Fibroblast of lung (primary cell): ENCODE data around the gene MYH15. TPM values are rescaled to one million over a fixed set of nuclear protein-coding genes. Genes with fewer than 3 reads are reported as not detected.

ENCODE experiments used
- DNase-seq, 2 donors: peaks; one replicate each; pipeline versions ENCODE4 v3.0.0 to v3.0.0-alpha.2; 2010; ENCODE audit warnings: low read depth in 2 of 2
- H2AFZ ChIP-seq: 2 replicates; pipeline ENCODE4 v1.5.1; 2012; ENCODE audit warnings: low read length, control low read depth, inconsistent platforms
- H3K27ac ChIP-seq: 2 replicates; pipeline ENCODE4 v1.5.1; 2011; ENCODE audit warnings: low read length, control low read depth; ENCODE audit not compliant: insufficient read depth
- H3K27me3 ChIP-seq: 2 replicates; pipeline ENCODE4 v1.5.1; 2011; ENCODE audit warnings: mild to moderate bottlenecking, low read length; ENCODE audit not compliant: control insufficient read depth, insufficient read depth
- H3K36me3 ChIP-seq: 2 replicates; pipeline ENCODE4 v1.5.1; 2011; ENCODE audit warnings: low read length; ENCODE audit not compliant: control insufficient read depth, insufficient read depth
- H3K4me1 ChIP-seq: 2 replicates; pipeline ENCODE4 v1.5.1; 2011; ENCODE audit warnings: low read length; ENCODE audit not compliant: control insufficient read depth, insufficient read depth; ENCODE audit errors: extremely low read depth
- H3K4me2 ChIP-seq: 2 replicates; pipeline ENCODE4 v1.5.1; 2011; ENCODE audit warnings: low read length, control low read depth; ENCODE audit not compliant: insufficient read depth; ENCODE audit errors: extremely low read depth
- H3K4me3 ChIP-seq, 4 experiments: fragments of 200-600 bp in 1 of 4; sonication (generic) in 1 of 4; replicated peaks in 1 of 4; 2 replicates each; pipeline ENCODE4 v1.5.1; 2011 to 2016; ENCODE audit warnings: low read length in 4 of 4, low read depth in 3 of 4, mild to moderate bottlenecking in 3 of 4, control low read depth in 2 of 4, inconsistent platforms in 1 of 4, mixed read lengths in 1 of 4; ENCODE audit not compliant: insufficient read depth in 1 of 4; ENCODE audit errors: control extremely low read depth in 1 of 4
- H3K79me2 ChIP-seq: 2 replicates; pipeline ENCODE4 v1.5.1; 2012; ENCODE audit warnings: mild to moderate bottlenecking, low read length, inconsistent platforms; ENCODE audit not compliant: control insufficient read depth, insufficient read depth
- H3K9ac ChIP-seq: 2 replicates; pipeline ENCODE4 v1.5.1; 2011; ENCODE audit warnings: mild to moderate bottlenecking, low read length, control low read depth; ENCODE audit not compliant: insufficient read depth
- H3K9me3 ChIP-seq: 2 replicates; pipeline ENCODE4 v1.5.1; 2012; ENCODE audit warnings: low read depth, low read length; ENCODE audit not compliant: control insufficient read depth, insufficient read depth
- H4K20me1 ChIP-seq: 2 replicates; pipeline ENCODE4 v1.5.1; 2011; ENCODE audit warnings: low read length; ENCODE audit not compliant: control insufficient read depth, insufficient read depth; ENCODE audit errors: extremely low read depth
- CTCF ChIP-seq, 2 donors: IDR thresholded peaks in 1 of 2; conservative IDR thresholded peaks in 1 of 2; 1 replicate in 1 of 2; 2 replicates in 1 of 2; pipeline ENCODE4 v1.5.1; 2011 to 2012; ENCODE audit warnings: low read length in 2 of 2, control low read depth in 1 of 2, inconsistent platforms in 1 of 2, low read depth in 1 of 2, mild to moderate bottlenecking in 1 of 2
- EZH2 ChIP-seq: IDR thresholded peaks from 2 replicates; pipeline ENCODE4 v1.5.1; 2012; ENCODE audit warnings: low read length, control low read depth, mild to moderate bottlenecking; ENCODE audit errors: missing control alignments
- polyA plus RNA-seq, 2 donors: library from polyadenylated mRNA; depleted of rRNA in 1 of 2; stranded (reverse) in 1 of 2; unstranded in 1 of 2; fragments of >200 nt; gene quantifications; 2 replicates each; pipeline ENCODE4 v1.2.1, GENCODE V29; 2011 to 2012; ENCODE audit warnings: missing spikeins in 1 of 2
- total RNA-seq: library from RNA; depleted of rRNA; stranded (reverse); fragments of >200 nt; gene quantifications from 2 replicates; pipeline ENCODE4 v1.2.1, GENCODE V29; 2014

MYH15 gene
- total and polyA plus RNA-seq, 2 donors (not counting 1 experiment from before 2014, with no cell fraction given) = 0.05 to 0.17 TPM

- no peaks in the 10 kb centered on the region for H3K36me3 ChIP-seq
- H3K9ac ChIP-seq = no peak overlapping the region
- H3K9me3 ChIP-seq = no peaks in the 10 kb centered on the region
- H2AFZ ChIP-seq = no peak overlapping the region
- TF ChIP-seq CTCF (conservative IDR thresholded peaks at IDR 0.05 in 1 of 2, IDR thresholded peaks at IDR 0.05 in 1 of 2; ENCODE audit: low read depth in 1 of 2, low read length in 2 of 2) (no peak), EZH2 (no peak)
- H3K4me2 ChIP-seq = no peak overlapping the region
- H3K4me1 ChIP-seq = no peaks in the 10 kb centered on the region
- H3K27me3 ChIP-seq = no peaks in the 10 kb centered on the region
- H4K20me1 ChIP-seq = no peaks in the 10 kb centered on the region
- no peak for DNase-seq
- H3K4me3 ChIP-seq = no peak overlapping the region
- H3K79me2 ChIP-seq = no peaks in the 10 kb centered on the region
- no peak overlapping the region for H3K27ac ChIP-seq
These were observed 158.2 kb downstream of the MYH15 start for GRCh38 chr3:108352176-108352575.

GRCh38 chr3:108346301-108347227, 163.8 kb downstream of the MYH15 start:
- Histone ChIP-seq H3K4me1 (no peaks in the 10 kb centered on the region), H3K79me2 (no peaks in the 10 kb centered on the region), H3K27me3 (no peaks in the 10 kb centered on the region), H3K4me3 (no peak overlapping the region), H3K9ac (no peak overlapping the region), H3K9me3 (no peaks in the 10 kb centered on the region), H3K27ac (no peak overlapping the region), H3K4me2 (no peak overlapping the region), H3K36me3 (no peaks in the 10 kb centered on the region), H2AFZ (no peak overlapping the region), H4K20me1 (no peaks in the 10 kb centered on the region)
- TF ChIP-seq CTCF (conservative IDR thresholded peaks at IDR 0.05 in 1 of 2, IDR thresholded peaks at IDR 0.05 in 1 of 2; ENCODE audit: low read depth in 1 of 2, low read length in 2 of 2) = no peak
- TF ChIP-seq EZH2 = no peak
- peak in 1 of 2 donors; percentile 61 for DNase-seq

- no peak overlapping the region for H3K4me3 ChIP-seq
- no peak overlapping the region for H3K27ac ChIP-seq
- no peaks in the 10 kb centered on the region for H3K79me2 ChIP-seq
- no peak overlapping the region for H2AFZ ChIP-seq
- H3K27me3 ChIP-seq = no peaks in the 10 kb centered on the region
- H3K4me2 ChIP-seq = no peak overlapping the region
- no peak for TF ChIP-seq CTCF (conservative IDR thresholded peaks at IDR 0.05 in 1 of 2, IDR thresholded peaks at IDR 0.05 in 1 of 2; ENCODE audit: low read depth in 1 of 2, low read length in 2 of 2)
- no peak for TF ChIP-seq EZH2
- H4K20me1 ChIP-seq = no peaks in the 10 kb centered on the region
- peak; percentile 10 to 53 for DNase-seq
- H3K36me3 ChIP-seq = no peaks in the 10 kb centered on the region
- H3K4me1 ChIP-seq = no peaks in the 10 kb centered on the region
- H3K9me3 ChIP-seq = no peaks in the 10 kb centered on the region
- no peak overlapping the region for H3K9ac ChIP-seq
These were observed 164.7 kb downstream of the MYH15 start for GRCh38 chr3:108345492-108346205.
